NCI-H2196 (cell line): ENCODE data around the gene EIF5.
"Not testable (repeated sequence)": the region's sequence is repeated elsewhere in the genome, so short reads cannot be mapped to it uniquely, and the experiment has no call there.

Source experiments
- DNase-seq: peaks from one replicate; lab custom pipeline; 2025; ENCODE audit not compliant: unreplicated experiment; lab: John Stamatoyannopoulos, UW

The EIF5 gene

GRCh38 chr14:103332143-103332919, 1.7 kb upstream of the EIF5 start:
- DNase-seq: no peak

- DNase-seq: peak; percentile 42
Observed at GRCh38 chr14:103334644-103335622, 896 bp downstream of the EIF5 start.

GRCh38 chr14:103336191-103336590, 2.2 kb downstream of the EIF5 start:
- DNase-seq: no peak

- DNase-seq: no peak
Observed at GRCh38 chr14:103337794-103338193, 3.8 kb downstream of the EIF5 start.

DNA sequence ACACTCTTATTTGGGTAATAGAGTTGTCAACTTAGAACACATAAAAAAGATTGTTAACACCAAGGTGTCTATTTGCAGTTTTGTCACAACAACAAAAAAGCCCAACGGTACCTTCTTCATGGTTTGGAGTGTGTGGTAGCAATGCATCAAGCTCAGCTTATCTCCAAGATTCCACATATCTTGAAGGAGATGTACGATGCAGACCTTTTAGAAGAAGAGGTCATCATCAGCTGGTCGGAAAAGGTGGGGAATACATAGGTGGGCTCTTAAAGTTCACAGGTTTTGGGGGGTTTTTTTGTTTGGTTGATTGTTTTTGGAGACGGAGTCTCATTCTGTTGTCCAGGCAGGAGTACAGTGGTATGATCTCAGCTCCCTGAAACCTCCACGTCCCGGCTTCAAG, 5.5 kb downstream of the EIF5 start:
- no peak for DNase-seq

DNA sequence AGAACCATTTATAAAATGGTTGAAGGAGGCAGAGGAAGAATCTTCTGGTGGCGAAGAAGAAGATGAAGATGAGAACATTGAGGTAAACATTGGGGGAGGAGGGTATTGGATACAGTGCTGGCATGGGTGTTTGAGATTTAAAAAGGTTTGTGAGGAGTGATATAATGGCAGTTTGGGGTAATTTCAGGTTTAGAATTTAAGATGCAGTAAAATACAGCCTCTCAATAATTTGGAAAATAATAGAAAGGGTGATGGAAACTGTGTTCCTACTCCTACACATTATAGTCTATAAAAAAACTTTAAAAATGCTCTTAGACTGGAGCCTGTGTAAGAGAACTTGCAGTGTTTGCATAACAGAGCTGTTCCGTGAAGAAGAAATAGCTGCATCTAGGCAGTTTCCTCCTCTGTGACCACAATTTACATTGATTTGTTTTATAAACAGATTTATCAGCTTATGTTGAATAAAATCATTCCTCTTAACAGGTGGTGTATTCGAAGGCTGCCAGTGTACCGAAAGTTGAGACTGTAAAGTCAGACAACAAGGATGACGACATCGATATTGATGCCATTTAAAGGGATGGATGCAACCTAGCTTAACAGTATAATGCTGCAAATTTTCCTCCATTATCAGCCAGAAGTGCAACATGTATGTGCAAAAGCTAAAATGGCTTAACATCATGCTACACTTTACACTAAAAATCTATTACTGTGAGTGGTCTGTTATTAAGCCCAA, 6.6 kb downstream of the EIF5 start:
- DNase-seq: no peak

- no peak for DNase-seq
Observed at GRCh38 chr14:103341250-103342129, 7.5 kb downstream of the EIF5 start.

- DNase-seq: no peak
Observed at GRCh38 chr14:103343164-103343879, 9.3 kb downstream of the EIF5 start.

DNA sequence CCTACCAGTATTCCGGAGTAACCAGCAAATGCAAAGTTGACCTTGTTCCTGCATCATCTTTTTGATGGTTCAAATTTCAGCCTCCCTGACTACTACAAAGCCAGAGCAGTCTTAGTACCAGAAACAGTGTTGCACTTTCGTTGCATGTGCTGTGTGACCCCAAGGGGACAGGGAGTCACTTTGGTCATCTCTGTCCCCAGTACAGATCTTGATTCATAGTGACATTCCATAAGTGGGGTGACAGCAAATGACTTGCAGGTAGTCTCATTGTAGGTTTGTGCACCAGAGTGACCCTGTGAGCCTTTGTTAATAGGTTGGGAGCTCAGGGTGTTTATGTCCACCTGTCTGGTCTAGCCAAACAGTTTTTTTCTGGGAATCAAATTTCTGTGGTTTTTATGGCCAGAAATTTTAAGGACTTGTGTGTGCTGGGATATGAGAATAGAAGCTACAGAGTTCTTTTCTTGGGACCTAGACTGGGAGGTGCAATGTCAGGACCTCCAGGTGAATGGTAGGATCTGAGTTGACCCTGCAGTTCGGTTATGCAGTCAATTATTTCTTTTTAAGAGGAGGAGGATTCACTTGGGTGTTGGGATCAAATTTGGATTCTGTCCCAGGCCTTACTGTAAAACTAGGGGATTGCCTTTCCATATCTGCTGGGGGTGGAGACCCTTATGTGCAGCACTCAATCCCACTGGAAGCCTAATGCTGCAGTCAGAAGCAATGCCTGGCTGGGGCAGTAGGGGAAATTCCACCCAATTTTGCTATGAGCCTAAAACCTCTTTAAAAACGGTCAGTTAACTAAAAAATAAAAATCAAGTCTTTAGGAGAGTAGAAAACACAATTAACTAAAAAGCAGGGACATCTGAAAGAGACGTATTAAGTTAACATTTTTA, 10.1 kb downstream of the EIF5 start:
- DNase-seq: no peak

- DNase-seq: no peak
Observed at GRCh38 chr14:103346286-103346685, 12.2 kb downstream of the EIF5 start.

DNA sequence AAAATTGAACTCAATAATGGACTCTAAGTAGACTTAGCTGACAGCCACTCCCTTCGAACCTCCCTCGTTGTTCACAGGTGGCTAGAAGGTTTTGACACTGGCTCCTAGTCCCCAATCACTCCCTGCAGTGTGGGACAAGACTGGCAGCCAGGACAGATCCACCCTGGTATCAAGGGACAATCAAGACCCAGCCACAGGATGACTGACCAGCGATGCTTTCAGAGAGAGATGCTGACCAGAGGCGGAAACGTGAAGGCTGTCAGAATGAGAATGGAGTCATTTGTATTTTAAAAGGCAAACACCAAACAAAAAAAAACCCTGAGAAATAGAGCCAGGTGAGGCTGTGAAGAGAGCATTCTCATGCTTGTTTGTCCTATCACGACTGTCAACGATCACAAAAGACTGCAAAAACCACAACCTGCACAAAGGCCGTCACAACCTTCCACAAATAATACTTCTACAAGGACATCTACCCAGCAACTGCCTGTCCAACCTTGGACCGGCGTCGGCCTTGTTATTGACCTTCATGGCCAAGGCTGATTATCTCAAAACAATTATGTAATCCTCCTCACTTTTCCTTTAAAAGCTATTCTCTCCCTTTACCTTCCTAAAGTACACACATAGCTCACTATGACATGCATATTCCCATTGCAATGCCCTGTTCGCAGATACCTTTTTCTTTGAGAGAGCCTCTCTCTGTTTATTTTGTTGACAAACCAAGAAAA, 13.2 kb downstream of the EIF5 start:
- no peak for DNase-seq

- DNase-seq: no peak
Observed at GRCh38 chr14:103348154-103348553, 14.1 kb downstream of the EIF5 start.

GRCh38 chr14:103349982-103350381, 15.9 kb downstream of the EIF5 start:
- DNase-seq: no peak

DNA sequence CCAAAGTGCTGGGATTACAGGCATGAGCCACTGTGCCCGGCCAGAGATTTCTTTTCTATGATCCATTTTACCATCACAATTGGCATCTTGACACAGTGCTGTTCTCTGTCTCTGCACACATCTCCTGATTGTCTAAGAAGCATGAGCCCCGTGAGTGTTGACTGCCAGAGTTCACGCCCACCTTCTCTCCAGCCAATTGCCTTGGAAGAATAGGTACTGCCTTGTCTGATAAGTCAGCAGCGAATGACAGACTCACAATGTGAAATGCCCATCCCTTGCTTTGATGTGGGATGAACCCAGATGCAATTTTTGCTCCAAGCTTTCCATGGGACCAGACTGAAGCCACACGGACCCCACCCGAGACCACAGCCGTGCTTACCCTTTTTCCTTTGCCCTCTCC, 19.3 kb downstream of the EIF5 start:
- no peak for DNase-seq

DNA sequence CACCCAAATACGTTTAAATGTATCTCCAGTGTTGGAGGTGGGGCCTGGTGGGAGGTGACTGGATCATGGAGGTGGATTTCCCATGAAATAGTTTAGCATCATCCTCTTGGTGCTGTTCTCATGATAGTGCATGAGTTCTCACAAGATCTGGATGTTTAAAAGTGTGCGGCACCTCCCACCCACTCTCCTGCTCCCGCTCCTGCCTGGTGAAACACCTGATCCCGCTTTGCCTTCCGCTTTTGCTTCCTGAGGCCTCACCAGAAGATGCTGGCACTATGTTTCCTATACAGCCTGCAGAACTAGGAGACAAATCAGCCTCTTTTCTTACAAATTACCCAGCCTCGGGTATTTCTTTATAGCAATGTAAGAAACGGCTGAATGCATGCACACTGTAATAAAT, 20.1 kb downstream of the EIF5 start:
- no peak for DNase-seq

- DNase-seq: no peak
Observed at GRCh38 chr14:103356024-103356682, 22.1 kb downstream of the EIF5 start.

GRCh38 chr14:103357552-103357951, 23.5 kb downstream of the EIF5 start:
- DNase-seq: not testable (repeated sequence)

DNA sequence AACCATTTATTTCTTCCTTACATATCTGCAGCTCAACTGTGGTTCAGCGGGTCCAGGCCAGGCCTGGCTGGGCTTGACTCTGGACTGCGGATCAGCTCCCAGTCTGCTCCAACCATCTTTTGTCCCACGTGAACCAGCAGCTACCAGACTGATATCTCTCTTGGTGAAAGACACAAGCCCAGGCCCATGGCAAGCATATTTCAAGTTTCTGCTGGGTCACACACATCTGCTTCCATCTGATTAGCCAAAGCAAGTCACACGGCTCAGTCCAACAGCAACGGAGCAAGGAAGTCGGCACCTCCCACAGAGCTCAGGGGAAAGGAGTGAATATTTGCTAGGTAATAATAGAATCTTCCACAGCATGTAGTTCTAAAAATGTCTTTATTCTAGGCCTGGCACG, 26.5 kb downstream of the EIF5 start:
- no peak for DNase-seq
